HCT116 (cell line): Measurements from ENCODE around the gene FIP1L1.

Source experiments
- CBX3 ChIP-seq: IDR thresholded peaks from 2 replicates; pipeline ENCODE4 v1.6.1; 2012; ENCODE audit warnings: low read depth
- CEBPB ChIP-seq: IDR thresholded peaks from 2 replicates; pipeline ENCODE4 v1.6.1; 2012; ENCODE audit warnings: low read depth
- CTCF ChIP-seq, 3 experiments: fragments of 200-600 bp in 1 of 3; sonication (generic) in 1 of 3; IDR thresholded peaks in 2 of 3; conservative IDR thresholded peaks in 1 of 3; 2 replicates each; pipeline ENCODE4 v1.5.1; 2012 to 2017; ENCODE audit warnings: low read depth in 2 of 3, low read length in 2 of 3, antibody characterized with exemption in 1 of 3, borderline replicate concordance in 1 of 3, control low read depth in 1 of 3, mild to moderate bottlenecking in 1 of 3, mixed read lengths in 1 of 3, mixed run types in 1 of 3, moderate library complexity in 1 of 3; ENCODE audit not compliant: insufficient read depth in 1 of 3
- EZH2phosphoT487 ChIP-seq: fragments of 200-600 bp; IDR thresholded peaks from 2 replicates; pipeline ENCODE4 v1.6.1; 2018; ENCODE audit warnings: antibody characterized with exemption, borderline replicate concordance
- JUND ChIP-seq: IDR thresholded peaks from 2 replicates; pipeline ENCODE4 v1.6.1; 2012
- POLR2A ChIP-seq: IDR thresholded peaks from 2 replicates; pipeline ENCODE4 v1.7.0; 2011; ENCODE audit warnings: borderline replicate concordance; ENCODE audit not compliant: insufficient read depth, insufficient read length; ENCODE audit errors: extremely low read depth
- POLR2AphosphoS5 ChIP-seq: IDR thresholded peaks from 2 replicates; pipeline ENCODE4 v1.6.1; 2011; ENCODE audit warnings: mild to moderate bottlenecking, low read depth, low read length, moderate library complexity
- RAD21 ChIP-seq: IDR thresholded peaks from 2 replicates; pipeline ENCODE4 v1.6.1; 2012; ENCODE audit warnings: low read depth, mild to moderate bottlenecking
- REST ChIP-seq: IDR thresholded peaks from 2 replicates; pipeline ENCODE4 v1.6.1; 2012; ENCODE audit warnings: low read depth
- YY1 ChIP-seq: IDR thresholded peaks from 2 replicates; pipeline ENCODE4 v1.6.1; 2011; ENCODE audit warnings: low read length, low read depth, moderate library complexity, mild to moderate bottlenecking; ENCODE audit not compliant: insufficient replicate concordance; ENCODE audit errors: extremely low read depth
- ZFX ChIP-seq: fragments of 450-650 bp; IDR thresholded peaks from 2 replicates; pipeline ENCODE4 v1.6.1; 2017

- TF ChIP-seq REST = no peak
- no peak for TF ChIP-seq EZH2phosphoT487
- TF ChIP-seq CEBPB = no peak
- TF ChIP-seq POLR2AphosphoS5 = no peak
- no peak for TF ChIP-seq CTCF (IDR thresholded peaks at IDR 0.05 in 2 of 3, conservative IDR thresholded peaks at IDR 0.05 in 1 of 3; ENCODE audit: borderline replicate concordance in 1 of 3, insufficient read depth in 1 of 3, low read depth in 2 of 3, low read length in 2 of 3)
- TF ChIP-seq POLR2A = no peak
- no peak for TF ChIP-seq RAD21
- TF ChIP-seq JUND = no peak
- no peak for TF ChIP-seq CBX3
- TF ChIP-seq YY1 = no peak
- no peak for TF ChIP-seq ZFX
Measured at GRCh38 chr4:53481586-53481985, 104.1 kb downstream of the FIP1L1 start.
